Ovary (tissue), 3 donors: ENCODE data around the gene CCN2.

Experiments used
- CTCF ChIP-seq, 3 donors: fragments of 450-650 bp in 2 of 3; fragments of 200-600 bp in 1 of 3; IDR thresholded peaks; one replicate each; pipeline versions ENCODE4 v1.5.1 to v1.8.0; 2016 to 2022; ENCODE audit warnings: antibody characterized with exemption in 3 of 3, mild to moderate bottlenecking in 1 of 3
- EP300 ChIP-seq: sonication (generic); formaldehyde crosslinking; IDR thresholded peaks from one replicate; pipeline ENCODE4 v1.6.1; 2017; ENCODE audit warnings: antibody characterized with exemption
- POLR2A ChIP-seq: fragments of 450-650 bp; IDR thresholded peaks from one replicate; pipeline ENCODE4 v1.6.1; 2017; ENCODE audit warnings: antibody characterized with exemption, mild to moderate bottlenecking, moderate library complexity
- donor health status: DM: no; HTN: no; CAD: no.

GRCh38 chr6:131967948-131968347 lies 16.8 kb upstream of the CCN2 start:
- no peak for TF ChIP-seq CTCF (IDR thresholded peaks at IDR 0.05)
- no peak for TF ChIP-seq POLR2A
- no peak for TF ChIP-seq EP300
